Activated T-cell treated with anti-CD3 and anti-CD28 coated beads, Interleukin-2, amount 50 U/mL, for 72 hours (primary cell): Measurements from ENCODE around the gene CFAP410. TPM values are rescaled to one million over a fixed set of nuclear protein-coding genes. Genes with fewer than 3 reads are reported as not detected.

Source experiments
- ATAC-seq, 2 donors: fragments of 150-1000 bp; cut with Tn5 transposase; replicated peaks in 1 of 2; 2 replicates each; pipeline ENCODE4 v1.10.0; 2021; ENCODE audit warnings: moderate library complexity in 2 of 2, mild to moderate bottlenecking in 1 of 2
- DNase-seq, 2 donors: peaks; one replicate each; pipeline ENCODE4 v3.0.0; 2021 to 2022; ENCODE audit warnings: mixed read lengths in 1 of 2
- H3K27ac Mint-ChIP-seq: one replicate; pipeline ENCODE4 v1.8.0; 2022; ENCODE audit warnings: mild to moderate bottlenecking, moderate library complexity, mixed read lengths
- H3K27me3 Mint-ChIP-seq: one replicate; pipeline ENCODE4 v1.8.0; 2022; ENCODE audit warnings: low read depth, mixed read lengths
- H3K36me3 Mint-ChIP-seq, 2 donors: one replicate each; pipeline ENCODE4 v1.8.0; 2022; ENCODE audit warnings: mixed read lengths in 2 of 2, mild to moderate bottlenecking in 1 of 2; ENCODE audit not compliant: insufficient read depth in 2 of 2
- H3K4me1 Mint-ChIP-seq: one replicate; pipeline ENCODE4 v1.8.0; 2022; ENCODE audit warnings: low read depth, mixed read lengths
- H3K4me3 Mint-ChIP-seq, 2 donors: one replicate each; pipeline ENCODE4 v1.8.0; 2022; ENCODE audit warnings: mild to moderate bottlenecking in 2 of 2, mixed read lengths in 2 of 2, moderate library complexity in 2 of 2
- H3K9me3 Mint-ChIP-seq, 2 donors: one replicate each; pipeline ENCODE4 v1.8.0; 2022; ENCODE audit warnings: mixed read lengths in 2 of 2
- total RNA-seq, 2 donors: library from RNA; stranded (reverse); gene quantifications; one replicate each; pipeline ENCODE4 v1.2.3, GENCODE V29; 2022

Gene CFAP410
- total RNA-seq, 2 donors from 2014 or later: 14.5 to 17.2 TPM

- ATAC-seq (no peak), DNase-seq (no peak)
- H3K36me3 Mint-ChIP-seq: no peaks in the 10 kb centered on the region
- no peaks in the 10 kb centered on the region for H3K27me3 Mint-ChIP-seq
- H3K9me3 Mint-ChIP-seq: no peaks in the 10 kb centered on the region
- no peak overlapping the region for H3K27ac Mint-ChIP-seq
- no peak overlapping the region for H3K4me3 Mint-ChIP-seq
- no peaks in the 10 kb centered on the region for H3K4me1 Mint-ChIP-seq
These were observed 59.6 kb downstream of the CFAP410 start for GRCh38 chr21:44279354-44280260.

Other genes with a start within 250 kb of the CFAP410 start
- gene PWP2, start 232.0 kb downstream of the CFAP410 start, total RNA-seq: 10 to 100 TPM in 1 of 2 donors, 1 to 10 TPM in 1; 5.9 to 23.2 TPM
- gene GATD3, start 205.7 kb downstream of the CFAP410 start, total RNA-seq: 10 to 100 TPM; 12.7 to 35.3 TPM
- 1 to 10 TPM; 2.6 to 3.2 TPM for gene ICOSLG, start 98.4 kb downstream of the CFAP410 start, total RNA-seq
- not detected for gene DNMT3L, start 77.5 kb downstream of the CFAP410 start, total RNA-seq
- not detected for gene AIRE, start 53.5 kb downstream of the CFAP410 start, total RNA-seq
- gene PFKL, start 39.3 kb downstream of the CFAP410 start, total RNA-seq: 100 to 1,000 TPM; 104 to 109 TPM
- gene TRPM2, start 14.2 kb upstream of the CFAP410 start, total RNA-seq: 1 to 10 TPM; 2.4 to 3.2 TPM
- 1 to 10 TPM; 2.8 to 3.8 TPM for gene LRRC3, start 116.1 kb upstream of the CFAP410 start, total RNA-seq
- gene KRTAP10-1, start 200.8 kb upstream of the CFAP410 start, total RNA-seq: not detected
- not detected for gene KRTAP10-2, start 212.1 kb upstream of the CFAP410 start, total RNA-seq
- not detected for gene KRTAP10-3, start 219.4 kb upstream of the CFAP410 start, total RNA-seq
- not detected for gene KRTAP10-4, start 234.3 kb upstream of the CFAP410 start, total RNA-seq
- not detected for gene KRTAP10-5, start 241.2 kb upstream of the CFAP410 start, total RNA-seq